Measurements from ENCODE around the gene IRS1. TPM values are rescaled to one million over a fixed set of nuclear protein-coding genes. Genes with fewer than 3 reads are reported as not detected.
A peak's percentile ranks its signal among the peaks of the same experiment; 100 is the strongest.
"Not testable (repeated sequence)": the region's sequence is repeated elsewhere in the genome, so short reads cannot be mapped to it uniquely, and the experiment has no call there.

The IRS1 gene
- total RNA-seq: 1 to 10 TPM in 1 of 2 donors, under 1 TPM in 1; 0.90 to 6.2 TPM
- total RNA-seq: 3.5 to 4.5 reads per million in 2 donors

GRCh38 chr2:226799211-226799975 lies at the start of gene IRS1:
TSS of gene IRS1 (minus strand) at chr2:226799820. CDS start at chr2:226798738, 1,082 bp downstream.
- H3K4me1 Mint-ChIP-seq: peaks cover 18% of the 10 kb centered on the region
- peaks cover 2% of the 10 kb centered on the region for H3K36me3 Mint-ChIP-seq (ENCODE audit: low read depth)
- ATAC-seq: peak; percentile 69
- no peaks in the 10 kb centered on the region for H3K9me3 ChIP-seq (ENCODE audit: control insufficient read depth, low read length, poor library complexity, severe bottlenecking)
- peak within 1 kb of the TSS; percentile 88 for H3K4me3 Mint-ChIP-seq
- peak; percentile 32 to 58 (median 56) for DNase-seq
- peak within 1 kb of the TSS; percentile 34 for H3K27ac Mint-ChIP-seq
- peaks cover 23% of the 10 kb centered on the region for H3K27me3 Mint-ChIP-seq

- H3K9me3 ChIP-seq (ENCODE audit: control insufficient read depth, low read length, poor library complexity, severe bottlenecking): no peaks in the 10 kb centered on the region
- Mint-ChIP-seq H3K36me3 (ENCODE audit: low read depth) (no peaks in the 10 kb centered on the region), H3K4me1 (peaks cover 4% of the 10 kb centered on the region), H3K27ac (no peak overlapping the region), H3K4me3 (no peak overlapping the region), H3K27me3 (no peaks in the 10 kb centered on the region)
- ATAC-seq: no peak
- DNase-seq: no peak
Observed at GRCh38 chr2:226849349-226849748, 49.7 kb upstream of the IRS1 start.

GRCh38 chr2:226847511-226847910 lies 47.9 kb upstream of the IRS1 start:
- no peak overlapping the region for H3K4me3 Mint-ChIP-seq
- H3K27me3 Mint-ChIP-seq: no peaks in the 10 kb centered on the region
- H3K36me3 Mint-ChIP-seq (ENCODE audit: low read depth): no peaks in the 10 kb centered on the region
- peaks cover 7% of the 10 kb centered on the region for H3K4me1 Mint-ChIP-seq
- H3K27ac Mint-ChIP-seq: no peak overlapping the region
- no peak for DNase-seq
- no peaks in the 10 kb centered on the region for H3K9me3 ChIP-seq (ENCODE audit: control insufficient read depth, low read length, poor library complexity, severe bottlenecking)
- no peak for ATAC-seq

GRCh38 chr2:226847090-226847489 lies 47.5 kb upstream of the IRS1 start:
- H3K27me3 Mint-ChIP-seq: no peaks in the 10 kb centered on the region
- no peak overlapping the region for H3K27ac Mint-ChIP-seq
- no peak overlapping the region for H3K4me3 Mint-ChIP-seq
- ATAC-seq (no peak), DNase-seq (no peak)
- H3K4me1 Mint-ChIP-seq: peaks cover 7% of the 10 kb centered on the region
- no peaks in the 10 kb centered on the region for H3K36me3 Mint-ChIP-seq (ENCODE audit: low read depth)
- H3K9me3 ChIP-seq (ENCODE audit: control insufficient read depth, low read length, poor library complexity, severe bottlenecking): no peaks in the 10 kb centered on the region

- H3K27me3 Mint-ChIP-seq: no peaks in the 10 kb centered on the region
- ATAC-seq: no peak
- H3K4me1 Mint-ChIP-seq: peaks cover 11% of the 10 kb centered on the region
- H3K9me3 ChIP-seq (ENCODE audit: control insufficient read depth, low read length, poor library complexity, severe bottlenecking): no peaks in the 10 kb centered on the region
- H3K36me3 Mint-ChIP-seq (ENCODE audit: low read depth): no peaks in the 10 kb centered on the region
- no peak for DNase-seq
- H3K27ac Mint-ChIP-seq: no peak overlapping the region
- H3K4me3 Mint-ChIP-seq: no peak overlapping the region
Observed at GRCh38 chr2:226845386-226846116, 45.9 kb upstream of the IRS1 start.

GRCh38 chr2:226843001-226843400 lies 43.4 kb upstream of the IRS1 start:
- ATAC-seq; H3K9me3 ChIP-seq (ENCODE audit: control insufficient read depth, low read length, poor library complexity, severe bottlenecking); H3K27me3 Mint-ChIP-seq; H3K4me3 Mint-ChIP-seq; DNase-seq; H3K36me3 Mint-ChIP-seq (ENCODE audit: low read depth): not testable (repeated sequence)
- H3K4me1 Mint-ChIP-seq: peaks cover 20% of the 10 kb centered on the region
- peak overlapping the region; percentile 37 for H3K27ac Mint-ChIP-seq

GRCh38 chr2:226839951-226840350 lies 40.3 kb upstream of the IRS1 start:
- H3K9me3 ChIP-seq (ENCODE audit: control insufficient read depth, low read length, poor library complexity, severe bottlenecking): no peaks in the 10 kb centered on the region
- ATAC-seq: no peak
- Mint-ChIP-seq H3K4me1 (peaks cover 37% of the 10 kb centered on the region), H3K4me3 (peak overlapping the region; percentile 78), H3K27ac (peak overlapping the region; percentile 96), H3K36me3 (ENCODE audit: low read depth) (no peaks in the 10 kb centered on the region), H3K27me3 (no peaks in the 10 kb centered on the region)
- DNase-seq: no peak

- peak overlapping the region; percentile 96 for H3K27ac Mint-ChIP-seq
- peaks cover 40% of the 10 kb centered on the region for H3K4me1 Mint-ChIP-seq
- ATAC-seq (no peak), DNase-seq (no peak)
- no peaks in the 10 kb centered on the region for H3K9me3 ChIP-seq (ENCODE audit: control insufficient read depth, low read length, poor library complexity, severe bottlenecking)
- H3K27me3 Mint-ChIP-seq: no peaks in the 10 kb centered on the region
- H3K4me3 Mint-ChIP-seq: peak overlapping the region; percentile 78
- H3K36me3 Mint-ChIP-seq (ENCODE audit: low read depth): no peaks in the 10 kb centered on the region
Observed at GRCh38 chr2:226839161-226839560, 39.5 kb upstream of the IRS1 start.

- ATAC-seq: no peak
- Mint-ChIP-seq H3K27ac (peak overlapping the region; percentile 96), H3K36me3 (ENCODE audit: low read depth) (no peaks in the 10 kb centered on the region), H3K4me3 (peak overlapping the region; percentile 72), H3K27me3 (no peaks in the 10 kb centered on the region), H3K4me1 (peaks cover 40% of the 10 kb centered on the region)
- no peaks in the 10 kb centered on the region for H3K9me3 ChIP-seq (ENCODE audit: control insufficient read depth, low read length, poor library complexity, severe bottlenecking)
- DNase-seq: no peak
Observed at GRCh38 chr2:226838722-226839121, 39.1 kb upstream of the IRS1 start.

- Mint-ChIP-seq H3K4me3 (peak overlapping the region; percentile 91), H3K4me1 (peaks cover 37% of the 10 kb centered on the region), H3K27me3 (no peaks in the 10 kb centered on the region), H3K36me3 (ENCODE audit: low read depth) (no peaks in the 10 kb centered on the region), H3K27ac (peak overlapping the region; percentile 96)
- DNase-seq (no peak), ATAC-seq (no peak)
- no peaks in the 10 kb centered on the region for H3K9me3 ChIP-seq (ENCODE audit: control insufficient read depth, low read length, poor library complexity, severe bottlenecking)
Observed at GRCh38 chr2:226837787-226838603, 38.4 kb upstream of the IRS1 start.

- H3K9me3 ChIP-seq (ENCODE audit: control insufficient read depth, low read length, poor library complexity, severe bottlenecking): no peaks in the 10 kb centered on the region
- Mint-ChIP-seq H3K4me1 (peaks cover 37% of the 10 kb centered on the region), H3K4me3 (peak overlapping the region; percentile 91), H3K36me3 (ENCODE audit: low read depth) (no peaks in the 10 kb centered on the region), H3K27ac (peak overlapping the region; percentile 96), H3K27me3 (no peaks in the 10 kb centered on the region)
- DNase-seq: no peak
- no peak for ATAC-seq
Observed at GRCh38 chr2:226837334-226837733, 37.7 kb upstream of the IRS1 start.

- DNase-seq (no peak), ATAC-seq (peak; percentile 3)
- peak overlapping the region; percentile 96 for H3K27ac Mint-ChIP-seq
- no peaks in the 10 kb centered on the region for H3K27me3 Mint-ChIP-seq
- peak overlapping the region; percentile 91 for H3K4me3 Mint-ChIP-seq
- no peaks in the 10 kb centered on the region for H3K36me3 Mint-ChIP-seq (ENCODE audit: low read depth)
- H3K4me1 Mint-ChIP-seq: peaks cover 36% of the 10 kb centered on the region
- H3K9me3 ChIP-seq (ENCODE audit: control insufficient read depth, low read length, poor library complexity, severe bottlenecking): no peaks in the 10 kb centered on the region
Observed at GRCh38 chr2:226836548-226836885, 36.9 kb upstream of the IRS1 start.
